Central memory CD4-positive, alpha-beta T cell (primary cell): ENCODE data around the gene COQ8B.
"Not testable (repeated sequence)": the region's sequence is repeated elsewhere in the genome, so short reads cannot be mapped to it uniquely, and the experiment has no call there.

Experiments
- DNase-seq: peaks from one replicate; pipeline ENCODE4 v3.0.0; 2022

Gene COQ8B

GRCh38 chr19:40741527-40742390, 25.1 kb upstream of the COQ8B start:
- DNase-seq = no peak

DNA sequence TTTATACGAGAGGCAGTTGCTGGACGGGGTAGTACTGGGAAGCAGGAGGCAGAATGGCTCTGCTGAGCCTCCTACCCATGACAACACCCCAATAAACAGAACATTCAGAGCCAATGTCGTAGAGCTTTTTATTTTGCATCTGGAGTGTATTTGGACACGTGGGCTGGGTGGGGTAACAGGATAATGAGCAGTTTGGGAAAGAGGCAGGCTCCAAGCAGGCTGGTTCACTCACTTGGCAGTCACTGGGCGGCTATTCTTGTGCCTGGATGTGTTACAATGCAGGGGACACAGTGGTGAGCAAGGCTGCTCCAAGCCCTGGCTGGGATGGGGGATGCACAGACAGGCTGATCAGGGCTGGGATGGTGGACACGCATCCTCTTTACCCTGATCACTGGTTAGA, 24.1 kb upstream of the COQ8B start:
- no peak for DNase-seq

DNA sequence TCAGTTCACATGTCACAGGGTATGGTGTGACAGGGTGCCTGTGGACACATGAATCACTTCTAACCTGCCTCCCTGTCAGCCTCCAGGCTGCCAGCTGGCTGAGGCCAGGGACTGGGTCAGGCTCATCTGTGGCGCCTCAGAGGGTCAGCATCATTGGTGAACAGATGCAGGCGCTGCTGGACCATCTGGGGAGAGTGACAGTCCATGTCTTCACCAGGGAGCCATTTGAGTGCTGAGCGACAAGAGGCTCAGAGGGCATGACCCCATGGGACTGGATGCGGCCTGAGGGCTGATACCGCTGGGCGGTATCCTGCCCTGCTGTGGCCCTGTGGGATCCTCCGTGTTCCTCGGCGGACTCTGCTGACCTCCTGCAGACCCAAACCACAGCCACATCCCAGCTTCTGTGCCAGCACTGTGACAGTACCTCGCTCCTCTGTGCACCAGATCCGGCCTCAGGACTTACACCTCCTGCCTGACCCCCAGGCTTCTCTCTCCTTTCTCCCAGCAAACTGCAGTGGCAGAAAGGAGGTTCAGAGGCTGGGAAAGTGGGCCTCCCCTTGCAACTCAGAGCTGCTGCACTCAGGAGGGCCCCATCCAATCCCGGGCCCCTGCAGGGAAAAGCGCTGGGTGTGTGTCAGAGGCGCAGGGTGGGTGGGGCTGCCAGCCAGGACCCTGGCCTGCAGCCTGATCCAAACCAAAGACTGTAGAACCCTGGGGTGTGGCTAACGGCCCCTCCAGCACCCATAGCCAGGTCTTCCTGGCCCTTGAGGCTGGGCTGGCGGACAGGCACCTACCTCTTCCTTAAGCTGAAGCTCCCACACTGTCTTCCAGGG, 23.4 kb upstream of the COQ8B start:
- no peak for DNase-seq

- DNase-seq = no peak
Observed at GRCh38 chr19:40739030-40739839, 22.5 kb upstream of the COQ8B start.

- DNase-seq = no peak
Observed at GRCh38 chr19:40737102-40737644, 20.5 kb upstream of the COQ8B start.

- DNase-seq = no peak
Observed at GRCh38 chr19:40736661-40737060, 20.0 kb upstream of the COQ8B start.

GRCh38 chr19:40735013-40735771, 18.5 kb upstream of the COQ8B start:
- DNase-seq = no peak

GRCh38 chr19:40733149-40733548, 16.5 kb upstream of the COQ8B start:
- DNase-seq = no peak

GRCh38 chr19:40732304-40732703, 15.6 kb upstream of the COQ8B start:
- DNase-seq = not testable (repeated sequence)

DNA sequence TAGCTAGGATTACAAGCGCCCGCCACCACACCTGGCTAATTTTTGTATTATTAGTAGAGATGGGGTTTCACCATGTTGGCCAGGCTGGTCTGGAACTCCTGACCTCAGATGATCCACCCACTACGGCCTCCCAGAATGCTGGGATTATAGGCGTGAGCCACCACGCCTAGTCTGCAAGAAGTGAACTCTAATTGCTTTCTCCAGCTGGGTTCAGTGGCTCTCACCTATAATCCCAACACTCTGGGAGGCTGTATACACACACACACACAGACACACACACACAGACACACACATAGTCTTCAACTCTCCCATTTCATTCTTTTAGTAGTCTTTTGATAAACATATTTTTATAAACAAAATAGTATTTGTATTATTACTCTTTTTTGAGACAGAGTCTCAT, 13.4 kb upstream of the COQ8B start:
- not testable (repeated sequence) for DNase-seq

DNA sequence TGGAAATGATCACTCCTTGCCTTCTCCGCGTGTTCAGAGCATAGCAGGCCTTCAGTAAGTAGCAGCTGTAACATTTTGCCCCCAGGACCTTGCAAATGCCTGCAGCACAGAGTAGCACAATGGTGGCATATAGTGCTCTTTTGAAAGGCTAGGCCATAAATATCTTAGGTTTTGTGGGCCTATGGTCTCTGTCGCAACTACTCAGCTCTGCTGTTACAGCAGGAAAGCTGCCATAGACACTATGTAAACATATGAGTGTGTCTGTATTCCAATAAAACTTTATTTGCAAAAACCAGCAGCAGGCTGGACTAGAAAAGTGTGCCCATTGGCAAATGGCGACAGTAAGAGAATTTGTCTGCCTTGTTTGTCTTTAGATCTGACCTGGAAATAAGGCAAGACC, 9.6 kb upstream of the COQ8B start:
- no peak for DNase-seq

- no peak for DNase-seq
Observed at GRCh38 chr19:40724855-40725254, 8.2 kb upstream of the COQ8B start.

DNA sequence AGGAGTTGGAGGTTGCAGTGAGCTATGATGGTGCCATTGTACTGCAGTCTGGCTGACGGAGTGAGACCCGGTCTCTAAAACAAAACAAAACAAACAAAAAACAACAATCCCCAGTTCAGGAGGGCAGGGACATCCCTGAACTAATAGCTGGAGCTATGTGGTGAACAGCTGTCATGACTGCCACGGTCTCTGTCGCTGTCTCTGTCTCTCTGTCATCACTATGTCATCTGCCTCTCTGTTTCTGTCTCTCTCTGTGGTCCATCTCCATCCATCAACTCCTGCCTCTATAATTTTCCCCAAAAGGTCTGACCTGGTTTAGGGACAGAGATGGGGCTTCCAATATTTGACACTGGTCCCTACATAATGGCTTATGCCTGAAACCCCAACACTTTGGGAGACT, 7.6 kb upstream of the COQ8B start:
- DNase-seq = no peak

DNA sequence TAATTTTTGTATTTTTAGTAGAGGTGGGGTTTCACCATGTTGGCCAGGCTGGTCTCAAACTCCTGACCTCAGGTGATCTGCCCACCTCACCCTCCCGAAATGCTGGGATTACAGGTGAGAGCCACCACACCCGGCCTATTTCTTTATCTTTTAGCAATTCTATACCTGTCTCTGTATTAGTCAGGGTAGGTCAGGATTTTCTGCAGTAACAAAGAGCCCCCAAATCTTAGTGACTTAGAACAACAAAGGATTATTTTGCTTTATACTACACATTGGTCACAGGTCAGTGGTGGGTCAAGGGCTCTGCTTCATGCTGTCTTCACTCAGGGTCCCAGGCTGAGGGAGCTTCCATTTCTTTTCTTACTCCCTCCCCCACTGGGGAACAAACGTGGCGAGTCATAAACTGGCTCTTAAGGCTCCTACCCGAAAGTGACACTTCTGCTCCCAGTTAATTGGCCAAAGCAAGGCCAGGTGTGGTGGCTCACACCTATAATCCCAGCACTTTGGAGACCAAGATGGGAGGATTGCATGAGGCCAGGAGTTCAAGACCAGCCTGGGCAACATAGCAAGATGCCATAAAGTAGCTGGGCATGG, 7.1 kb upstream of the COQ8B start:
- DNase-seq = no peak

- DNase-seq = no peak
Observed at GRCh38 chr19:40721936-40722661, 5.4 kb upstream of the COQ8B start.

- no peak for DNase-seq
Observed at GRCh38 chr19:40721140-40721486, 4.4 kb upstream of the COQ8B start.

GRCh38 chr19:40719414-40719894, 2.8 kb upstream of the COQ8B start:
- no peak for DNase-seq

GRCh38 chr19:40718774-40719391, 2.2 kb upstream of the COQ8B start:
- DNase-seq = no peak

DNA sequence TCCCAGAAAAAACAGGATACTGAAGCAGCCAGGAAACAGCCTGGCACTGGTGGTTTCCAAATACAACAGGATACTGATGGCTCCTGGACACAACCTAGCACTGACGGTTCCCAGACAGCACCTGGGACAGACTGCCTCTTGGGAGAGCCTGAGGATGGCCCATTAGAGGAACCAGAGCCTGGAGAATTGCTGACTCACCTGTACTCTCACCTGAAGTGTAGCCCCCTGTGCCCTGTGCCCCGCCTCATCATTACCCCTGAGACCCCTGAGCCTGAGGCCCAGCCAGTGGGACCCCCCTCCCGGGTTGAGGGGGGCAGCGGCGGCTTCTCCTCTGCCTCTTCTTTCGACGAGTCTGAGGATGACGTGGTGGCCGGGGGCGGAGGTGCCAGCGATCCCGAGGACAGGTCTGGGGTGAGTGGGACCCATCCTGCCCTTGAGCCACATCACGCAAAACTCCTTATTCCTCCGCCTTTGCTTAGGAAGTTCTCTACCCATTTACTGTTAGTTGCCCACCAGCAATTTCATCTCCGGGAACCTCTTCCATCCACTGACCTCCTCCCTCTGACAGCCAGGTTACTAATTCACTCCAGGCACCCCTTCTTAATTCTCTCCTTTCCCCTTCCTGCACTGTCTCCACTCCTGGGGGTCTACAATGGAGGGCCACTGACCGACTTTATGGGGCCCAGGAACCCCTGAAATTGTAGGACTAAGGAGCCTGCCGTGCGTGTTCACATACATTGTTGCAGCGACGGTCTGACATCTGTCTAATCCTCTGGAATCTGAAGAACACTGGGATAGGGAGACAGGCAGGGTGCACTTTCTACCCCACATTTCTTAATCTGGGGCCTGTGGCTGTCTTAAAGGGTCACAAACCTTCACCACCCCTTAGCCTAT, 1.4 kb upstream of the COQ8B start:
- DNase-seq = no peak
